NCI-H524 treated with DMSO at 0.1 percent for 48 hours (cell line): ENCODE measurements around the gene MAP4K4.

Source experiments
- DNase-seq: peaks from one replicate; lab custom pipeline; 2025; lab: John Stamatoyannopoulos, UW

MAP4K4 gene

DNA sequence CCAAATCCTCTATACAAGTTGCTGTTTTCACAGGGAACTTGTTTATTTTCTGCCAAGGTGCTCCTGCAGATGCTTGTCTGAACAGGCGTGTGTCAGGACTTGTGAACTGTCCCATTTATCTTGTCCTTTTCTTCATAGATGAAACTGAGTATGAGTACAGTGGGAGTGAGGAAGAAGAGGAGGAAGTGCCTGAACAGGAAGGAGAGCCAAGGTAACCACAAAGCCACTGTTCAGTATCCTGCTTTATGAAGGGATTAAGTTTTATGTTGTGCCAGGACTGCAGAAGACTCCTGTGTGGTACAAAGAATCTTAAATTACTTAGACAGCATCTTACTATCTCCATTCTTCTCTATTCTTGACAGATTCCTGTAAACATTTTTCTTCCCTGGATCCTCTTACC, 145.0 kb downstream of the MAP4K4 start:
- no peak for DNase-seq

DNA sequence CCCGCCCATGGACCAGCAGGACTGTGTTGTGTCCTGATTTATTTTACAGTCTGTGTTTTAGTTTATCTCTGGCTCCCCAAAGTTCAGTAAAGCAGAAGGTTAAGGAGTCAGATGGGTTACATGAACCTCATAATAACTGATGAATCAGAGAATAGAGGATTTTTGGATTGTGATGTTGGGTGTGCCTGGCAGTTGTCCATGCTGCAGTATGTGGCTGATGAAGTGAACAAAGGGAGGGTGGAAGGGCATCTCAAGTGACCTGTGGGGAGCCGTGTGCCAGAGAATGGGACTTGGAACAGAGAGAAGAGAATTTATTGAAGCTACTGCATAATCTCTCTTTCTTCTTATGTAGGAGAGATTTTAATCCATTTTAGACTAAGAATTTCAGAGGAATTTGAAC, 145.5 kb downstream of the MAP4K4 start:
- DNase-seq: no peak

DNA sequence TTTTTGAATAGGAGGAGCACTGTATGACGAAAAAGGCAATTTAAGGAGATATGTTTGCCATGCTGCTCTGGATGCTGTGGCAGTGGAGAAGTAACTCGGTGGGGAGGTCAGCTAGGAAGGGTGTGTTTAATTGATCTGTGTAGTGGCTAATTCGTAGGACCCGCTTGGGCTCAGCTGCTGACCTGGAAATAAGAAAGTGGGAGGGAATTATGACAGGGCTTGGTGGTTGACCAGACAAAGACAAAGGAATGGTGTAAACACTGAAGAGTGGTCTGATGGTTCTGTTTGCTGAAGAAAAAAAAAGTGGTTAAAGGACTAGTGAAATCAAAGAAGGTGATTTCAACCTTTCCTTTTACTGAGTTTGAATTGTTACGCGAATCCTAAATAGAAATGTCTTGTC, 146.0 kb downstream of the MAP4K4 start:
- DNase-seq: no peak

DNA sequence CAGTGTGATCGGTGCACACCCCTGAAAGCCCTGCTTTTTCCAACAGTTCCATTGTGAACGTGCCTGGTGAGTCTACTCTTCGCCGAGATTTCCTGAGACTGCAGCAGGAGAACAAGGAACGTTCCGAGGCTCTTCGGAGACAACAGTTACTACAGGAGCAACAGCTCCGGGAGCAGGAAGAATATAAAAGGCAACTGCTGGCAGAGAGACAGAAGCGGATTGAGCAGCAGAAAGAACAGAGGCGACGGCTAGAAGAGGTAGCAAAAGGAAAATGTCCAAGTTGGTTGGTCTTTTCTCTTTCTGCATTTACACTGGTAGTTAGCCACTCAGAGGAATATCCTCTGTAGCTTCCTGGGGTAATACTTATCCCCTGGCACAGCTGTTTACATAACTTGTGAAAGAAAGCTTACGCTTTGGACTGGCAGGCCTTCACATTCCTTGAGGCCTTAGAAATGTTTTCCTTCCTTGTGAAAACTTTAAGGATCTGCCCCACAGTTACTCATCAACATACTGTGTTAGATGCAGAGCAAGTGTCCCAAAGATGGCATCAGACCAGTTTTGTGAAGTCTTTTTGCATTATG, 146.6 kb downstream of the MAP4K4 start:
- no peak for DNase-seq

DNA sequence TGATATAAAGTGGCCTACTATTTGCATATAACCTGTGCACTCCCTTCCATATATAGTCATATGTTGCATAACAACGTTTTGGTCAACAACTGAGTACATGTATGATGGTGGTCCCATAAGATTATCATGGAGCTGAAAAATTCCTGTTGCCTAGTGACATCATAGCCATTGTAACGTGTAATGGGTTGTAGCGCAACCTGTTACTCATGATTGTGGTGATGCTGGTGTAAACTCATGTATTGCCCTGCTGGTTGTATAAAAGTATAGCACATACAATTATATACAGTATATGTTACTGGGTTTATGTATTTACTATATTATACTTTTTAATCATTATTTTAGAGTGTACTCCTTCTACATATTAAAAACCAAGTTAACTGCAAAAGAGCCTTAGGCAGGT, 149.5 kb downstream of the MAP4K4 start:
- DNase-seq: no peak

DNA sequence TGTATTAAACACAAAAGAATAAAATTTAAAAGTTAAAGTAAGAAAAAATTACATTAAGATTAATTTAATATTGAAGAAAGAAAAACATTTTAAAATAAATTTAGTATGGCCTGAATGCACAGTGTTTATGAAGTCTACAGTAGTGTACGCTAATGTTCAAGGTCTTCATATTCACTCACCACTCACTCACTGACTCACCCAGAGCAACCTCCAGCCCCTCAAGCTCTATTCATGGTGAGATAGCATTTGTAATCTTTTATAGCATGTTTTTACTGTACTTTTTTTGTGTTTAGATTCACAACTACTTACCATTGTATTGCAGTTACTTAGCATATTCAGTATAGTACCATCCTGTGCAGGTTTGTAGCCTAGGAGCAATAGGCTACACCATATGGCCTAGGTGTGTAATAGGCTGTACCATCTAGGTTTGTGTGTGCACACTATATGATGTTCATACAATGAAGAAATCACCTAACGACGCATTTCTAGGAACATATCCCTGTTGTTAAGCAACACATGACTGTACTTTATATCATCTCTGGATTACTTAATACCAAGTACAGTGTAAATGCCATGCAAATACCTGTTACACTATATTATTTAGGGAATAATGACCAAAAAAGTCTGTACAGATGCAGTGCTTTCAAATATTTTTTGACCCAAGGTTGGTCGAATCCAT, 150.3 kb downstream of the MAP4K4 start:
- no peak for DNase-seq

DNA sequence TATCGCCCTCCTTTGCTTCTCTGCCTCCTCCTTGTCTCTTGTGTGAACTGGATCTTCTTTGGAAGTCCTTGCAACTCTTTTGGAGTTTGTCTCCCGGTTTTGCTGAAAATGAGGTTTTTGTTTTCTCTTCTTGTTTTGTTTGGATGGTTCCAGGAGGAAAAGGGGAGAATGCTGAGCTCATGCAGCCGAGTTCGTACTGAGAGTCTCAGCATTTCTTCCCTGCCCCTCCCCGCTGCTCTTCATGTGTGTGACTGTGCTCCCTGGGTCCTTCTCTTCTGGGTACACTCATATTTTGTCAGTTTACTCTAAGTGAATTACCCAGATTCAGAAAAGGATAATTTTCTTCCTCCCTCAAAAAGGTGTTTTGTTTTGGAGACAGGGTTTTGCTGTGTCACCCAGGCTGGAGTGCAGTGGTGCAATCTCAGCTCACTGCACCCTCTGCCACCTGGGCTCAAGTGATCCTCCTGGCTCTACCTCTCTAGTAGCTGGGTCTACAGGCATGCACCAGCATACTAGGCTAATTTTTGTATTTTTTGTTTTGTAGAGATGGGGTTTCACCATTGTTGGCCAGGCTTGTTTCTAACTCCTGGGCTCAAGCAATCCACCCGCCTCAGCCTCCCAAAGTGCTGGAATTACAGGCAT, 151.4 kb downstream of the MAP4K4 start:
- DNase-seq: no peak

DNA sequence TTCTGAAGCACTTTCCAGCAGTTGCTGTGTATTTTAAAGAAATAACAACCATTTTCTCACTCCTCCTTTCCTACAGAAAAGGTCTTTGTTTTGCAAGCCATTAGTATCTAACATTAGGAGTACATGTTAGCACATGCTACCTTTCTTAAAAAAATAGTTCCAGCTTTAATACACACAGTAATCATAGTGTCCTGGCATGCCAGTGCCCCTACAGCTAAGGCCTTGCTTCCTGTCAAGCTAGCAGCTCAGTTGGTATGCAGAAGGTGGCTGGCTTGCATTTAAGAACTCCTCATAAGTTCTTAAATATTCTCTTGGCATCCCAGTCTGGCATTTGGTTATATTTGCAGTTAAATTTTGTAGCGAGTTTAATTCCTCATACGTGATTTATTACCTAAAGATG, 152.9 kb downstream of the MAP4K4 start:
- DNase-seq: no peak

DNA sequence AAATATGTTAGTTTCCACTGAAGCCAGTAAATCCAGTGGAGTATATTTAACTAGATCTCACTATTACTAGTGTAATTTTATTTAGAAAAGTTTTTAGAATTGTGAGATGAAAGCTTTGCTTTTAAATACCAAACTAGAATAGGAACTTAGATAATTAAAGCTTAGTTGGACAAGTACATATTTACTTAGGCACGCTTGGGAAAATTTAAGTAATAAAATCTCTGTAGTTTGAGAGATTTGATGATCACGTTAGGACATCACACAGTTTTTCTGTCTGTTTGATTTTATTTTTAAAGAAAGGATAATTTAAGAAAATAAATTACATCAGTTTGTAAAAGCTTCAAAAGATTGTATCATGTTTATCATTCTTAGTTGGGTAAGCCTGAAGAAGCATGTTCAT, 153.5 kb downstream of the MAP4K4 start:
- no peak for DNase-seq

DNA sequence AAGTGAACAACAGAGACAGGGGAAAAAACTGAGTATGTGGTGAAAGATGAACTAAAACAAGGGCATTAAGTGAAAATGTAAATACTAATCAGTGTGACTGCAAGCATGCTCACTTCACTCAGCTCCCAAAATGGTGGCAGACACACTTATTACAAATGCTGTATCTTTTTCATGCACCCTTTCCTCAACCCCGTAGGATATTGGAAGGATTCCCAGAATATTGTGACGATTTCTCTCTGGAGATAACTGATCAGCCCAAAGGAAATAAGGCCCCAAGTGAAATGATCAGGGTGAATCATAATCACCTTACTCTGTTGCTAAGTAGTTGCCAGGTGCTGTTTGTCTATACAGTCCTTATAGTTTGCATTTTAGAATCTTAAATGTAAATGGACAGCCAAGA, 155.3 kb downstream of the MAP4K4 start:
- no peak for DNase-seq

DNA sequence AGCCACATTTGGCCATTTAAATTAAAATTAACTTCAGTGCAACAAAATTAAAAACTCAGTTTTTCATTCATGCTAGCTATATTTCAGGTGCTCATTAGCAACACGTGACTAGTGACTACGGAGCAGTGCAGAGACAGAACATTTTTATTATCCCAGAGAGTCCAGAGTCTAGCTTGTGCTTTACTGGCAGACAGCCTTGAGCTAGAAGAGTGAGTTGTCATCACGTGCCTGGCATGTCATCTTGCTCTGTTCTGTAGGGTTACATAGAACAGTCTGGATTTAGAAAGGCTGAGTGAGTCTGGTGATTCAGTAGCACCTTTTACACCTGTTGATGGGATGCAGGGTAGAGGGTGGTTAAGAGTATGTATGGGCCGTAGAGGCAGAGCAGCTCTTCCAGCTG, 157.4 kb downstream of the MAP4K4 start:
- DNase-seq: no peak

DNA sequence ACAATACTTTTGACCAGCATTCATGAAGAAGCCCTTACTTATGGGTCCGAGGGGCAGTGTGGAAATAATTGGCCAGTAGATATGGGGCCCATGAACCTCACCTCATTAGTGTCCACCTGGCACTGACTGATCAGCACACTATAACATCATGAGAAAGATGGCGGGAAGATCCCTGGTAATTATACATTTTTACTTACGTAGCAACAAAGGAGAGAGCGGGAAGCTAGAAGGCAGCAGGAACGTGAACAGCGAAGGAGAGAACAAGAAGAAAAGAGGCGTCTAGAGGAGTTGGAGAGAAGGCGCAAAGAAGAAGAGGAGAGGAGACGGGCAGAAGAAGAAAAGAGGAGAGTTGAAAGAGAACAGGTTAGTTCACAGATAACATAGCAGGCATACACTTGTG, 158.3 kb downstream of the MAP4K4 start:
- no peak for DNase-seq

DNA sequence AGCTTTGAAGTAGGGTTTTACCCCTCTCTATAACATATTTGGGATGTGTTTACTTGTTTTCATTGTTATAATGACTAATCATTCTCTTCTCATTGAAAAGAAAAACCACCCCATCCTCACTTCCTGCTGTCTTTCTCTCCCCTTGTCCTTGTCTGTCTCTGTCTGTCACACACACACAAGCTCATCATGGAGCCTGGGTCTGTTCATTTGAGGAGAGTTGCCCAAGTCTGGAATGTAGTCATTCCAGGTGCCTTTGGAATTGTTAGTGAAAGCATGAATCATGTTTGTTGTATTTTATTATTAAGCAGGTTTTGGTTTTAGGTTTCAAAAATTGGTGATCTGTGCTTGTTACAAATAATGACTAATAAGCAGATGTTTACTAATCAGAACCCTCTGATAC, 160.7 kb downstream of the MAP4K4 start:
- no peak for DNase-seq

DNA sequence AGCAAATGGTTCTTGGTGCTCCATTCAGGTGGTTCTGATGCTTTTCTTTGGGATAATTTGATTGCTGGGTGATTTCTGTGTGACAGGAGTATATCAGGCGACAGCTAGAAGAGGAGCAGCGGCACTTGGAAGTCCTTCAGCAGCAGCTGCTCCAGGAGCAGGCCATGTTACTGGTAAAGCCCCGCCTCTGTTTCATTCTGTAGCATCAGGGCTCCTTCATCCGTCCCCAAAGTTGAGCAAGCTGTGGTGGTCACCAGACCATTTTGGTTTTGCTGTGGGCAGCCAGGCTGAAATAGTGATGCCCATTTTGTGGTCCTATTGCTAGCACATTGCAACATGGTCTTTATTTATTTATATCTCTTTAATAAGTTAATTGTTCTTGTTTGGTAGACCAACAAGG, 161.4 kb downstream of the MAP4K4 start:
- no peak for DNase-seq

DNA sequence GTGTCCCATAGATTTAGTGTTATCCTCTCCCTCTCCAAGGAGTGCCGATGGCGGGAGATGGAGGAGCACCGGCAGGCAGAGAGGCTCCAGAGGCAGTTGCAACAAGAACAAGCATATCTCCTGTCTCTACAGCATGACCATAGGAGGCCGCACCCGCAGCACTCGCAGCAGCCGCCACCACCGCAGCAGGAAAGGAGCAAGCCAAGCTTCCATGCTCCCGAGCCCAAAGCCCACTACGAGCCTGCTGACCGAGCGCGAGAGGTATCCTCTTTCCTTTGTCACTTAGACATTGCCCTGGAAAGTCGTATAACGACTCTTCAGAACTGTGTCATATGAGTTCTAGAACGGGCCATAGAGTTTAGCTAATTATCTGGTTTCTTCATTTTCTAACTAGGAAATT, 162.1 kb downstream of the MAP4K4 start:
- no peak for DNase-seq

DNA sequence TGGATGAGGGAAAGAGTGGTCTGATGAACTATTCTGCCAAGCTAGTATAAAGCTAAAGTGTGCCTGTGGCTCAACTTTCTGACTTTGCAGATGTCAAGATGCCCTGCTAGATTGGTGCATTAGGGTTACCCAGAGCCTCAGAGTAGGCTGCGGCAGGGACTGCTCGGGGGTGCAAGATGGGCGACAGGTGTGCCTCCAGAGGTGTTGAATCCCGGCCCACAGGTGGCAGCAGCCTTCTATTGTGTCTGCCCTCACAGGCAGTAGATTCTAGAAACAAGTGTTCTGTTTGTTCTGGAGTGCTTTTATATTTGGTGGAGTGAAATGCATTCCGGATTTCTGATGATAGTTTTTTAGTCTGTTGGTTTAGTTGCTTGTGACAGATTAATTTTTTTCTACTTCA, 162.7 kb downstream of the MAP4K4 start:
- DNase-seq: no peak

DNA sequence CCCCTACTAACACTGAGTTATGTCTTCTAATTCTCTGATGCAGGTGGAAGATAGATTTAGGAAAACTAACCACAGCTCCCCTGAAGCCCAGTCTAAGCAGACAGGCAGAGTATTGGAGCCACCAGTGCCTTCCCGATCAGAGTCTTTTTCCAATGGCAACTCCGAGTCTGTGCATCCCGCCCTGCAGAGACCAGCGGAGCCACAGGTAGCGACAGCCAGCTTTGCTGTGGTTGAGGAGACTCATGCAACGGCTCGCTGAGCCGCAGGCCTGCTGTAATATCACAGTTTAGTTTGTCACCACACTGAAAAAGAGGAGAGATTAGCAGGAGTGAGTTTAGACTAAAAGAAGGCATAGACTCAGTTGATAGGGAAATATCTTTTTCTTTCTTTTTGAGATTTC, 163.3 kb downstream of the MAP4K4 start:
- DNase-seq: no peak

DNA sequence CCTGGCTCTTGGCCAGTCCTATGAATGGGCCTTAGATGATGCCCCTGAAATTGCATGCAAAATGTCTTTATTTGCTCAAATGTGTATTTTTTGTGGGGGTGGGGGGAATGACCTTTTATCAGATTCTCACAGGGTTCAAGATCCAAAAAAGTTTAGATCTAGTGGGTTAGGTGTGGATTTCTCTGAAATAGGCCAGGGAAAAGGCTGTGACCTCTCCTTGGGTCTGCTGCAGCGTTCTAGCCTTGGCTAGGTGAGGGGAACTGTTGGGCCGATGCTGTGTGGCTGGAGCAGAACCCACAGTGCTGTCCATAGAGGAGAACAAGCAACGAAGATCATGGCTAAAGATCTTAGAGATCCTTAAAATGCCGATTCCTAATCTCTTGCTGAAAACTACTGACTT, 163.9 kb downstream of the MAP4K4 start:
- DNase-seq: no peak

DNA sequence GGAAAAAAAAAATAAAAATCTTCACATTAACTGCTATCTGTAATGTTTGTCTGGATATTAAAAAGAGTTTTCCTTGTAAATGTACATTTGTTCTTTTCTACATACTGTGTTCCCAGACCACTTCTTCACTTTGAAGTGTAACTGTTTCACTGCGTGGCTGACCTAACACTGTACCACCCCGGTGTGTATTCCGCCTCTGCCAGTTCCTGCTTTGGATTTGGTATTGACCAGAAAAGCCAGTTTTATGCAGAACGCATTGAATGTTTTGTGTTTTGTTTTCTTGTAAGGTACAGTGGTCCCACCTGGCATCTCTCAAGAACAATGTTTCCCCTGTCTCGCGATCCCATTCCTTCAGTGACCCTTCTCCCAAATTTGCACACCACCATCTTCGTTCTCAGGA, 166.0 kb downstream of the MAP4K4 start:
- DNase-seq: no peak

DNA sequence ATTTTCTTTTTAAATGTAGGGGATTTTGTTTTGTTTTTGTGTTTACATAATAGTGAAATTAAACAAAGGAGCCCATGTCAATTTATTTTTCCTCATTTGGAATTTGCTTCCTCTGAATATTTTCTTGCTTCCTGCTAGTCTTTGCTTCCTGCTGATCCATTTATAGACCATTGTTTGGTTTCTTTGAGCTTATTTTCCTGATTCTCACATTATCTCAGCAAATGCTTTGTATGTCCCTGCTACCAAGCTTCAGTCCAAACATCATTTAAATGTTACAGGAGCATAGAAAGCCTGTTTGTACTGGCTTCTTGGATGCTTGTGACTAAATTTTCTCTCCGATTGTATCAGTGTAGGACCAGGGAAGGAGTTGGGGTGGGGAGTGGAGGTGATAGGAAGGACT, 166.9 kb downstream of the MAP4K4 start:
- DNase-seq: no peak

DNA sequence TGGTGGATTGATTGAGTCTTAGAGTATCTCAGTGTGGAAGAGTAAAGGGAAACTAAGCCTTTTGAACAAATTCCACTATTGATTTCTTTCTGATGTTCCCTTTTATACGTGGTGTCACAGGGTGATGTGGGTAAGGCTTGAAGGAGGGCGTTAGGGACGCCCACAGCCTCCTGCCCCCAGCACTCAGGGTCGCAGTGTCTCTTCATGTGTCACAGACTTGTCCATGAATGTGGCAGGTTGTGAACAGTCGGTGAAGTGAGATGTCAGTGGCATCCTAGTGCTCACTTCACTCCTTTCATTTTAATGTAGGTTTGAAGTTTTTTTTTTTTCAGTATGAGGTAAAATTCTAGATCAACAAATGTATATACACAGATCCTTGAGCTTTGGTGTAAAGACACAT, 171.0 kb downstream of the MAP4K4 start:
- no peak for DNase-seq

DNA sequence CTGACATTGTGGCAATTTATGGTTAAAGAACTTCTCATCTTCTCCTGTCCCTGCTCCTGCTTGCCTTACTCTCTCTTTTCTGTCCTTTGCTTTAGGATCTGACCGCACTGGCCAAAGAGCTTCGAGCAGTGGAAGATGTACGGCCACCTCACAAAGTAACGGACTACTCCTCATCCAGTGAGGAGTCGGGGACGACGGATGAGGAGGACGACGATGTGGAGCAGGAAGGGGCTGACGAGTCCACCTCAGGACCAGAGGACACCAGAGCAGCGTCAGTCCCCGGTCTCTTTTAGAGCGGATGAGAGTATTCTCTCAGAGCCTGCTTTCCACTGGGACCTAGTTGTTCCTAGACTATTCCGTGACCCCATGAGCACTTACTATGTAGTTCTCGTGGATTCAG, 172.0 kb downstream of the MAP4K4 start:
- no peak for DNase-seq

DNA sequence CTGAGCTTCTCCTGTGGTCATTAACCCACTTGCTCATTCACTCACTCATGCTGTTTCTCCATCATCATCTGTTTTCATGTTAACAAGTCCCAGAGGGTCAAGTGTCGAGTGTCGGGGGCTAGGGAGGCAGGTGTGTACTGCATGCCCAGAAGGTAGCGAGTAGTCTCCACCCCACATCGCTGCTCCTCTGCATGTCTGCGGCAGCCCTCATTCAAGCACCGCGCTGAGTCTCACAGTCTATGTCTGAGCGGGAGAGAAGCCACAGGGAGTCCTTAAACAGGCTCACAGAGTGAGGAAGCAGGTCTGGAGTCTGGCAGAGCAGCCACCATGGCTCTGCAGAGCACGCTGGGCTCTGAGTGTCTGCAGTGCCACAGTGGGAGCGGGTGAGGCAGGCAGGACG, 172.9 kb downstream of the MAP4K4 start:
- DNase-seq: no peak

DNA sequence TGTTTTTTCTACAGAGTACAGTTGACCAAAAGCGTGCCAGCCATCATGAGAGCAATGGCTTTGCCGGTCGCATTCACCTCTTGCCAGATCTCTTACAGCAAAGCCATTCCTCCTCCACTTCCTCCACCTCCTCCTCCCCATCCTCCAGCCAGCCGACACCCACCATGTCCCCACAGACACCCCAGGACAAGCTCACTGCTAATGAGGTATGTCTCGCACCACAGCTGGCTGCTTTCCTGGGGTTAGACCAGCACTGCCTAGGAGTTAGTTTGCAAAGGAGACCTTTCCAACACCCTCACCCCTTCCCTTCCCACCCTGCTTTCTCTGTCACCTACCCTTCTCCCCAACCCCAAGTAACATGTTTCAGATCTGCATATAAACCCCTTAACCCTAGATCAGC, 174.0 kb downstream of the MAP4K4 start:
- no peak for DNase-seq
